PC-3 (cell line): ENCODE measurements around the gene SH3TC1. TPM values are rescaled to one million over a fixed set of nuclear protein-coding genes. Genes with fewer than 3 reads are reported as not detected.

Source experiments
- ATAC-seq: fragments of 200-7000 bp; cut with Tn5 transposase; 2 replicates; pipeline ENCODE4 v1.9.1; 2020; ENCODE audit warnings: mild to moderate bottlenecking, moderate library complexity
- BruUV-seq: library from RNA; stranded (reverse); fragments of 400-500 nt; replicated peaks from 2 replicates; lab custom pipeline; 2021; lab: Mats Ljungman, UMichigan
- CTCF ChIA-PET: fragments of 300-600 bp; sonication (Branson Sonifier 250); formaldehyde crosslinking; loops from one replicate; lab custom pipeline; 2022; ENCODE audit warnings: antibody characterized with exemption; lab: Charles Lee
- POLR2A ChIA-PET: fragments of 300-600 bp; sonication (Branson Sonifier 250); formaldehyde crosslinking; loops from one replicate; lab custom pipeline; 2022; ENCODE audit warnings: antibody characterized with exemption; ENCODE audit not compliant: unreplicated experiment; lab: Charles Lee
- DNase-seq: peaks from one replicate; pipeline ENCODE4 v3.0.0-alpha.2; 2015
- H2AFZ ChIP-seq: fragments of 300-600 bp; sonication (generic); 2 replicates; pipeline ENCODE4 v1.6.0; 2016; ENCODE audit warnings: antibody characterized with exemption, low read length
- H3F3A ChIP-seq: fragments of 300-600 bp; sonication (generic); one replicate; pipeline ENCODE4 v1.6.0; 2017; ENCODE audit warnings: antibody characterized with exemption, low read length, control low read depth, mild to moderate bottlenecking; ENCODE audit not compliant: unreplicated experiment
- H3K27ac ChIP-seq: fragments of 300-600 bp; sonication (generic); 2 replicates; pipeline ENCODE4 v1.5.1; 2016; ENCODE audit warnings: mild to moderate bottlenecking, low read length
- H3K27me3 ChIP-seq: fragments of 300-600 bp; sonication (generic); 2 replicates; pipeline ENCODE4 v1.6.1; 2016; ENCODE audit warnings: low read length, mixed read lengths
- H3K36me3 ChIP-seq: fragments of 300-600 bp; sonication (generic); 2 replicates; pipeline ENCODE4 v1.6.1; 2016; ENCODE audit warnings: low read depth, mixed run types, low read length, mixed read lengths
- H3K4me1 ChIP-seq: fragments of 300-600 bp; sonication (generic); 2 replicates; pipeline ENCODE4 v1.5.1; 2016; ENCODE audit warnings: low read length; ENCODE audit not compliant: insufficient read depth
- H3K4me2 ChIP-seq: fragments of 300-600 bp; sonication (generic); 2 replicates; pipeline ENCODE4 v1.6.0; 2016; ENCODE audit warnings: low read length
- H3K4me3 ChIP-seq: fragments of 300-600 bp; sonication (generic); 2 replicates; pipeline ENCODE4 v1.5.1; 2016; ENCODE audit warnings: mild to moderate bottlenecking, low read length, mixed read lengths
- H3K79me2 ChIP-seq: fragments of 300-600 bp; sonication (generic); 2 replicates; pipeline ENCODE4 v1.6.1; 2017; ENCODE audit warnings: low read length, mixed read lengths
- H3K9ac ChIP-seq: fragments of 300-600 bp; sonication (generic); 2 replicates; pipeline ENCODE4 v1.6.0; 2016; ENCODE audit warnings: mild to moderate bottlenecking, low read length
- H3K9me2 ChIP-seq: fragments of 300-600 bp; sonication (generic); replicated peaks from 2 replicates; pipeline ENCODE4 v1.6.1; 2016; ENCODE audit warnings: mixed run types, low read length, mixed read lengths
- H3K9me3 ChIP-seq: fragments of 300-600 bp; sonication (generic); 2 replicates; pipeline ENCODE4 v1.6.1; 2016; ENCODE audit warnings: low read length, mixed read lengths
- H4K20me1 ChIP-seq: fragments of 300-600 bp; sonication (generic); 2 replicates; pipeline ENCODE4 v1.6.1; 2016; ENCODE audit warnings: low read length, mixed read lengths
- CTCF ChIP-seq: fragments of 300-600 bp; sonication (generic); conservative IDR thresholded peaks from 2 replicates; pipeline ENCODE4 v1.5.1; 2017; ENCODE audit warnings: antibody characterized with exemption, low read depth, mild to moderate bottlenecking, low read length
- EZH2 ChIP-seq: fragments of 300-600 bp; sonication (generic); IDR thresholded peaks from one replicate; pipeline ENCODE4 v1.6.1; 2017; ENCODE audit warnings: antibody characterized with exemption, mild to moderate bottlenecking, low read length; ENCODE audit not compliant: unreplicated experiment
- EZH2phosphoT487 ChIP-seq: fragments of 300-600 bp; sonication (generic); IDR thresholded peaks from 2 replicates; pipeline ENCODE4 v1.6.1; 2018; ENCODE audit warnings: mild to moderate bottlenecking, antibody characterized with exemption, low read length, borderline replicate concordance
- intact Hi-C: fragments of 100-400 bp; cut with micrococcal nuclease; formaldehyde crosslinking; loops from 2 replicates; pipeline ENCODE4 v1.9.0; 2023
- total RNA-seq: library from RNA; depleted of rRNA; stranded (reverse); fragments of >200 nt; gene quantifications from 2 replicates; pipeline ENCODE4 v1.2.3, GENCODE V29; 2014

Gene SH3TC1
- total RNA-seq, 1 experiment from 2014 or later, result 23.1 TPM

DNA sequence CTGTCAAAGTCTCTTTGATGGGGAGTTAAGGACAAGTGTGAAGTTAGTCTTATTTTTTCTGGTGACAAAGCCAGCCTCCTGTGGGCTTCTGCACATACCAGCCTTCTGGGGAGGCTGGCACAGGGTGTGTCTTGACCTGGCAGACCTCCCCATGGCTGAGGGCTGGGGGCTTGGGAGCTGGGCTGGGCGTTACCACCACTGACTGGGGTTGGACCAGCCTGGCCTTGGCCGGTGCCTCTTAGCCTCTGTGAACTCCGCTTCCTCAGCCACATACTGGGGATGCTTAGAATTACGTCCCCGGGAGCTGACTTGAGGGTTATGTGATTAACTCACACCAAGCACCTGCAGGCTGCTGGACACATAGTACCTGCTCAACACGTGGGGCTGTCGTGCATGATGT is 14.0 kb downstream of the SH3TC1 start:
- H2AFZ ChIP-seq, result no peak overlapping the region
- H3K9me3 ChIP-seq, result no peaks in the 10 kb centered on the region
- H3K9ac ChIP-seq, result no peak overlapping the region
- H3K27me3 ChIP-seq, result no peaks in the 10 kb centered on the region
- ChIA-PET CTCF (no interaction called here), POLR2A (no interaction called here)
- no peaks in the 10 kb centered on the region for H3K4me1 ChIP-seq
- H4K20me1 ChIP-seq, result no peaks in the 10 kb centered on the region
- intact Hi-C loops, result no loop called here
- no peak overlapping the region for H3K27ac ChIP-seq
- no peak overlapping the region for H3K4me2 ChIP-seq
- H3F3A ChIP-seq, result no peaks in the 10 kb centered on the region
- BruUV-seq, result no TSS peak
- no peaks in the 10 kb centered on the region for H3K9me2 ChIP-seq
- no peak overlapping the region for H3K4me3 ChIP-seq
- no peak for TF ChIP-seq EZH2phosphoT487
- TF ChIP-seq EZH2, result no peak
- no peak for TF ChIP-seq CTCF
- no peak for DNase-seq
- H3K36me3 ChIP-seq, result no peaks in the 10 kb centered on the region
- H3K79me2 ChIP-seq, result no peaks in the 10 kb centered on the region
- no peak for ATAC-seq

GRCh38 chr4:8214136-8214535 is 15.0 kb downstream of the SH3TC1 start:
- H3K27ac ChIP-seq, result no peak overlapping the region
- H3K9me3 ChIP-seq, result no peaks in the 10 kb centered on the region
- H3K4me2 ChIP-seq, result no peak overlapping the region
- no peak for ATAC-seq
- intact Hi-C loops, result no loop called here
- no peaks in the 10 kb centered on the region for H3F3A ChIP-seq
- no peaks in the 10 kb centered on the region for H4K20me1 ChIP-seq
- H3K9ac ChIP-seq, result no peak overlapping the region
- H3K27me3 ChIP-seq, result no peaks in the 10 kb centered on the region
- ChIA-PET POLR2A (no interaction called here), CTCF (no interaction called here)
- no peaks in the 10 kb centered on the region for H3K36me3 ChIP-seq
- no peak overlapping the region for H2AFZ ChIP-seq
- no peak overlapping the region for H3K4me3 ChIP-seq
- no peaks in the 10 kb centered on the region for H3K4me1 ChIP-seq
- no peak for TF ChIP-seq EZH2
- TF ChIP-seq EZH2phosphoT487, result no peak
- no peak for TF ChIP-seq CTCF
- H3K79me2 ChIP-seq, result no peaks in the 10 kb centered on the region
- H3K9me2 ChIP-seq, result no peaks in the 10 kb centered on the region
- BruUV-seq, result no TSS peak
- DNase-seq, result no peak

DNA sequence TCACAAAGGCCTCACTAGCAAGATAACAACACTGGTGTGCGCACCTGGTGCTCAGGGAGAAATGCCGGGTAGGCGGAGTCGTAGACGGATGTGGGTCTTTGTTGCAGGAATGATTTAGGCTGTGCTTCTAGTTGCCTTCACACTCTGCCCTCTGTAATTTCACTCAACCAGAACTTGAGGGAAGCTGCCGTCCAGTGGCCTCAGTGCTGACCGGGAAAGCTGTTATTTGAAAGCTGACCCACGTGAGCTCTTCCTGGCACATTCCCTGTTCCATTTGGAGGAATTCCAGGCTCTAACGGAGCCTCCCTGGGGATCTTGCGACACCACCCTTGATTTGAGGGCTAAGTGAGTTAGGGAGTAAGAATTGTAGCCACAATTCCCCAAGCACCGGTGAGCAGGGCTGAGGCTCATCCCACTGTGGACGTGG is 15.9 kb downstream of the SH3TC1 start:
- H3K9me2 ChIP-seq, result no peaks in the 10 kb centered on the region
- ATAC-seq (no peak), DNase-seq (no peak)
- H3K27ac ChIP-seq, result no peak overlapping the region
- H2AFZ ChIP-seq, result no peak overlapping the region
- POLR2A ChIA-PET, result no interaction called here
- intact Hi-C loops, result no loop called here
- no peak overlapping the region for H3K4me2 ChIP-seq
- H3K9me3 ChIP-seq, result no peaks in the 10 kb centered on the region
- no peaks in the 10 kb centered on the region for H3F3A ChIP-seq
- CTCF ChIA-PET, result no interaction called here
- no TSS peak for BruUV-seq
- no peak overlapping the region for H3K4me3 ChIP-seq
- no peaks in the 10 kb centered on the region for H4K20me1 ChIP-seq
- H3K4me1 ChIP-seq, result no peaks in the 10 kb centered on the region
- no peaks in the 10 kb centered on the region for H3K27me3 ChIP-seq
- H3K79me2 ChIP-seq, result no peaks in the 10 kb centered on the region
- H3K9ac ChIP-seq, result no peak overlapping the region
- no peaks in the 10 kb centered on the region for H3K36me3 ChIP-seq
- no peak for TF ChIP-seq EZH2phosphoT487
- TF ChIP-seq EZH2, result no peak
- TF ChIP-seq CTCF, result no peak
